GM10248 (cell line): Measurements from ENCODE around the gene CAMK1D.

Experiments used
- CTCF ChIA-PET: fragments of 300-600 bp; sonication (Branson Sonifier 250); formaldehyde crosslinking; extraction: SDS; loops from one replicate; lab custom pipeline; 2021; ENCODE audit warnings: antibody characterized with exemption; lab: Yijun Ruan, JAX
- POLR2A ChIA-PET: fragments of 350-650 bp; sonication (Branson Sonifier 250); formaldehyde crosslinking; extraction: SDS; loops from one replicate; lab custom pipeline; 2020; ENCODE audit warnings: antibody characterized with exemption; lab: Yijun Ruan, JAX
- DNase-seq: peaks from one replicate; pipeline ENCODE4 v3.0.0; 2012; ENCODE audit errors: extremely low spot score
- CTCF ChIP-seq: IDR thresholded peaks from 2 replicates; pipeline ENCODE4 v1.5.1; 2012; ENCODE audit warnings: mild to moderate bottlenecking, low read depth; ENCODE audit errors: extremely low read depth, missing control alignments, control extremely low read depth

The CAMK1D gene

GRCh38 chr10:12748186-12748585, 398.8 kb downstream of the CAMK1D start:
- no peak for DNase-seq
- POLR2A ChIA-PET: no interaction called here
- TF ChIP-seq CTCF: no peak
- CTCF ChIA-PET: interaction anchor here (1.1 to 2.1 kb wide), 4 partner anchors 9 to 27 kb away, joined by 3 to 6 read pairs (median 3); no protein-coding TSS in a partner anchor

GRCh38 chr10:12749760-12750478, 400.6 kb downstream of the CAMK1D start:
- ChIA-PET CTCF (interaction anchor here (1.4 kb wide), 1 partner anchor 39 kb away, joined by 5 read pairs; no protein-coding TSS in a partner anchor), POLR2A (no interaction called here)
- no peak for DNase-seq
- no peak for TF ChIP-seq CTCF

- ChIA-PET CTCF (interaction anchor here (1.4 kb wide), 1 partner anchor 8 kb away, joined by 4 read pairs; no protein-coding TSS in a partner anchor), POLR2A (no interaction called here)
- no peak for DNase-seq
- TF ChIP-seq CTCF: no peak
These were observed 401.3 kb downstream of the CAMK1D start for GRCh38 chr10:12750526-12751201.

GRCh38 chr10:12755075-12755474, 405.7 kb downstream of the CAMK1D start:
- TF ChIP-seq CTCF: no peak
- CTCF ChIA-PET: no interaction called here
- no peak for DNase-seq
- POLR2A ChIA-PET: no interaction called here

GRCh38 chr10:12757351-12757750, 408.0 kb downstream of the CAMK1D start:
- DNase-seq: no peak
- ChIA-PET POLR2A (no interaction called here), CTCF (interaction anchor here (1.1 to 2.4 kb wide), 4 partner anchors 9 to 46 kb away, joined by 3 to 9 read pairs (median 5); no protein-coding TSS in a partner anchor)

More at GRCh38 chr10:12757351-12757750, 408.0 kb downstream of the CAMK1D start:
- TF ChIP-seq CTCF: no peak
